ENCODE data around the gene SUGP1.

DNA sequence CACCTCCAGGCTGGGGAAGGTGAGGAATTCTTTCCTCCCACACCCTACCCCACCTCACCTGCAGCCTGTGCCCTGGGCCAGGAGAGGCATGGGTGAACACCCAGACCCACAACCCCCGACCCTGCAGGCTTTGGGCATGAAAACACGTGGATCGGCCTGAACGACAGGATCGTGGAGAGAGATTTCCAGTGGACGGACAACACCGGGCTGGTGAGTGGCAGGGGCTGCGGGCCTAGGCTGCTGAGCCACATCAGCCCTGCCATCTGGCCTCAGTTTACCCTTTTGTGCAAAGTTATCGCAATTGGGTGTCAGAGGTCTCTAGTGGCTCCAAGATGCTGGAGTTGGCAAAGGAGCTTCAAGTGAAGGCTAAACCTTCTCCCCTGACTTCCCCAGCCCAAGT, 79.8 kb downstream of the SUGP1 start:
- TF ChIP-seq, protein P1, sequence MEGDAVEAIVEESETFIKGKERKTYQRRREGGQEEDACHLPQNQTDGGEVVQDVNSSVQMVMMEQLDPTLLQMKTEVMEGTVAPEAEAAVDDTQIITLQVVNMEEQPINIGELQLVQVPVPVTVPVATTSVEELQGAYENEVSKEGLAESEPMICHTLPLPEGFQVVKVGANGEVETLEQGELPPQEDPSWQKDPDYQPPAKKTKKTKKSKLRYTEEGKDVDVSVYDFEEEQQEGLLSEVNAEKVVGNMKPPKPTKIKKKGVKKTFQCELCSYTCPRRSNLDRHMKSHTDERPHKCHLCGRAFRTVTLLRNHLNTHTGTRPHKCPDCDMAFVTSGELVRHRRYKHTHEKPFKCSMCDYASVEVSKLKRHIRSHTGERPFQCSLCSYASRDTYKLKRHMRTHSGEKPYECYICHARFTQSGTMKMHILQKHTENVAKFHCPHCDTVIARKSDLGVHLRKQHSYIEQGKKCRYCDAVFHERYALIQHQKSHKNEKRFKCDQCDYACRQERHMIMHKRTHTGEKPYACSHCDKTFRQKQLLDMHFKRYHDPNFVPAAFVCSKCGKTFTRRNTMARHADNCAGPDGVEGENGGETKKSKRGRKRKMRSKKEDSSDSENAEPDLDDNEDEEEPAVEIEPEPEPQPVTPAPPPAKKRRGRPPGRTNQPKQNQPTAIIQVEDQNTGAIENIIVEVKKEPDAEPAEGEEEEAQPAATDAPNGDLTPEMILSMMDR (IDR thresholded peaks at IDR 0.05 in 4 of 5, conservative IDR thresholded peaks at IDR 0.05 in 1 of 5), result no peak
- TF ChIP-seq POLR2A (IDR thresholded peaks at IDR 0.05), result no peak
